DMS114 treated with DMSO at 0.1 percent for 48 hours (cell line): Measurements from ENCODE around the gene AADAT.
A peak's percentile ranks its signal among the peaks of the same experiment; 100 is the strongest.
"Not testable (repeated sequence)": the region's sequence is repeated elsewhere in the genome, so short reads cannot be mapped to it uniquely, and the experiment has no call there.

Experiments
- DNase-seq: peaks from one replicate; lab custom pipeline; 2025; ENCODE audit not compliant: unreplicated experiment; lab: John Stamatoyannopoulos, UW

Gene AADAT

GRCh38 chr4:170089668-170090351 lies at the start of gene AADAT:
AADAT (minus strand) TSS chr4:170089956; CDS start chr4:170089690, 266 bp downstream.
- peak; percentile 38 for DNase-seq

- DNase-seq, result peak; percentile 66
These were observed 48.9 kb upstream of the AADAT start for GRCh38 chr4:170138580-170139194.

- DNase-seq, result no peak
These were observed 48.2 kb upstream of the AADAT start for GRCh38 chr4:170137927-170138326.

GRCh38 chr4:170137466-170137865 lies 47.7 kb upstream of the AADAT start:
- no peak for DNase-seq

GRCh38 chr4:170134821-170135220 lies 45.1 kb upstream of the AADAT start:
- DNase-seq, result no peak

GRCh38 chr4:170128219-170128804 lies 38.6 kb upstream of the AADAT start:
- no peak for DNase-seq

- DNase-seq, result no peak
These were observed 38.0 kb upstream of the AADAT start for GRCh38 chr4:170127758-170128157.

GRCh38 chr4:170124406-170124805 lies 34.6 kb upstream of the AADAT start:
- DNase-seq, result no peak

- DNase-seq, result no peak
These were observed 32.5 kb upstream of the AADAT start for GRCh38 chr4:170122252-170122651.

- DNase-seq, result no peak
These were observed 24.9 kb upstream of the AADAT start for GRCh38 chr4:170114636-170115035.

GRCh38 chr4:170114183-170114582 lies 24.4 kb upstream of the AADAT start:
- DNase-seq, result not testable (repeated sequence)

GRCh38 chr4:170111546-170111945 lies 21.8 kb upstream of the AADAT start:
- no peak for DNase-seq

GRCh38 chr4:170111085-170111484 lies 21.3 kb upstream of the AADAT start:
- DNase-seq, result no peak

- DNase-seq, result no peak
These were observed 20.5 kb upstream of the AADAT start for GRCh38 chr4:170110285-170110672.

GRCh38 chr4:170109586-170110284 lies 20.0 kb upstream of the AADAT start:
- DNase-seq, result no peak

- DNase-seq, result no peak
These were observed 17.1 kb upstream of the AADAT start for GRCh38 chr4:170106900-170107299.

- DNase-seq, result no peak
These were observed 12.7 kb upstream of the AADAT start for GRCh38 chr4:170102426-170102825.

GRCh38 chr4:170098171-170098570 lies 8.4 kb upstream of the AADAT start:
- not testable (repeated sequence) for DNase-seq

- DNase-seq, result no peak
These were observed 7.9 kb upstream of the AADAT start for GRCh38 chr4:170097681-170098080.

- no peak for DNase-seq
These were observed 4.3 kb upstream of the AADAT start for GRCh38 chr4:170093973-170094535.

GRCh38 chr4:170091069-170091696 lies 1.4 kb upstream of the AADAT start:
- DNase-seq, result no peak
